GM23338 (cell line): ENCODE results near the gene FNDC3B. TPM values are rescaled to one million over a fixed set of nuclear protein-coding genes. Genes with fewer than 3 reads are reported as not detected.

ENCODE experiments used
- ATAC-seq: fragments of 200-7000 bp; cut with Tn5 transposase; 3 replicates; pipeline ENCODE4 v1.9.1; 2020
- DNase-seq: peaks from one replicate; pipeline ENCODE4 v3.0.0-alpha.2; 2015; ENCODE audit warnings: low spot score
- H2AFZ ChIP-seq: fragments of 200-600 bp; sonication (generic); 2 replicates; pipeline ENCODE4 v1.8.0; 2016; ENCODE audit warnings: antibody characterized with exemption, mild to moderate bottlenecking, moderate library complexity
- H3F3A ChIP-seq: fragments of 200-600 bp; sonication (generic); replicated peaks from 2 replicates; pipeline ENCODE4 v1.8.0; 2017; ENCODE audit warnings: antibody characterized with exemption, mixed run types, low read depth
- H3K27ac ChIP-seq: fragments of 200-600 bp; sonication (generic); 2 replicates; pipeline ENCODE4 v1.6.1; 2016; ENCODE audit warnings: low read depth
- H3K27me3 ChIP-seq: fragments of 200-600 bp; sonication (generic); 2 replicates; pipeline ENCODE4 v1.8.0; 2016; ENCODE audit warnings: mild to moderate bottlenecking, mixed run types, moderate library complexity; ENCODE audit not compliant: insufficient read depth
- H3K36me3 ChIP-seq: fragments of 200-600 bp; sonication (generic); 2 replicates; pipeline ENCODE4 v1.8.0; 2016; ENCODE audit warnings: mild to moderate bottlenecking; ENCODE audit not compliant: insufficient read depth
- H3K4me1 ChIP-seq: fragments of 200-600 bp; sonication (generic); 2 replicates; pipeline ENCODE4 v1.8.0; 2016; ENCODE audit warnings: mild to moderate bottlenecking, moderate library complexity; ENCODE audit not compliant: insufficient read depth
- H3K4me2 ChIP-seq: fragments of 200-600 bp; sonication (generic); 2 replicates; pipeline ENCODE4 v1.7.1; 2017; ENCODE audit warnings: mixed run types
- H3K4me3 ChIP-seq: fragments of 200-600 bp; sonication (generic); 2 replicates; pipeline ENCODE4 v1.6.1; 2016; ENCODE audit warnings: mixed run types
- H3K79me2 ChIP-seq: fragments of 200-600 bp; sonication (generic); replicated peaks from 2 replicates; pipeline ENCODE4 v1.8.0; 2017; ENCODE audit warnings: mild to moderate bottlenecking; ENCODE audit not compliant: insufficient read depth
- H3K9me2 ChIP-seq: fragments of 200-600 bp; sonication (generic); 2 replicates; pipeline ENCODE4 v1.8.0; 2017; ENCODE audit not compliant: insufficient read depth
- H4K20me1 ChIP-seq: fragments of 200-600 bp; sonication (generic); replicated peaks from 2 replicates; pipeline ENCODE4 v1.8.0; 2017; ENCODE audit warnings: mild to moderate bottlenecking; ENCODE audit not compliant: insufficient read depth
- H3K27ac Mint-ChIP-seq: 2 replicates; pipeline ENCODE4 v1.8.0; 2020; ENCODE audit warnings: inconsistent platforms, mild to moderate bottlenecking, moderate library complexity, mixed read lengths
- H3K27me3 Mint-ChIP-seq: 3 replicates; pipeline ENCODE4 v1.8.0; 2022; ENCODE audit warnings: low read depth, mild to moderate bottlenecking, moderate library complexity, mixed read lengths, inconsistent platforms; ENCODE audit not compliant: insufficient read depth, poor library complexity
- H3K36me3 Mint-ChIP-seq: 3 replicates; pipeline ENCODE4 v1.8.0; 2021; ENCODE audit warnings: low read depth, mild to moderate bottlenecking, inconsistent platforms, moderate library complexity, mixed read lengths
- H3K4me1 Mint-ChIP-seq: 3 replicates; pipeline ENCODE4 v1.8.0; 2020; ENCODE audit warnings: mild to moderate bottlenecking, inconsistent platforms, mixed read lengths
- H3K4me3 Mint-ChIP-seq: 3 replicates; pipeline ENCODE4 v1.8.0; 2021; ENCODE audit warnings: moderate library complexity, mild to moderate bottlenecking, inconsistent platforms, mixed read lengths
- H3K9me3 Mint-ChIP-seq: 3 replicates; pipeline ENCODE4 v1.8.0; 2020; ENCODE audit warnings: moderate library complexity, mild to moderate bottlenecking, inconsistent platforms, mixed read lengths
- CREB1 ChIP-seq: fragments of 250-450 bp; sonication (Bioruptor Pico); IDR thresholded peaks from 2 replicates; pipeline ENCODE4 v1.5.0; 2020; ENCODE audit warnings: low read depth, mild to moderate bottlenecking, moderate library complexity
- ETS1 ChIP-seq: IDR thresholded peaks from 2 replicates; pipeline ENCODE4 v1.6.1; 2016; ENCODE audit warnings: antibody characterized with exemption
- EZH2 ChIP-seq: fragments of 200-600 bp; sonication (generic); IDR thresholded peaks from one replicate; pipeline ENCODE4 v1.8.0; 2017; ENCODE audit warnings: antibody characterized with exemption, mild to moderate bottlenecking, low read depth; ENCODE audit not compliant: unreplicated experiment
- EZH2phosphoT487 ChIP-seq: fragments of 200-600 bp; sonication (generic); IDR thresholded peaks from one replicate; pipeline ENCODE4 v1.8.1; 2018; ENCODE audit warnings: antibody characterized with exemption; ENCODE audit not compliant: unreplicated experiment
- JUNB ChIP-seq: IDR thresholded peaks from one replicate; pipeline ENCODE4 v1.6.1; 2016; ENCODE audit warnings: antibody characterized with exemption; ENCODE audit not compliant: unreplicated experiment
- NANOG ChIP-seq: IDR thresholded peaks from 2 replicates; pipeline ENCODE4 v1.6.1; 2016; ENCODE audit warnings: antibody characterized with exemption, borderline replicate concordance
- POLR2AphosphoS5 ChIP-seq: IDR thresholded peaks from 2 replicates; pipeline ENCODE4 v1.6.1; 2016; ENCODE audit warnings: antibody characterized with exemption, low read depth
- REST ChIP-seq: IDR thresholded peaks from one replicate; pipeline ENCODE4 v1.6.1; 2018; ENCODE audit warnings: antibody characterized with exemption; ENCODE audit not compliant: unreplicated experiment
- STAT1 ChIP-seq: IDR thresholded peaks from one replicate; pipeline ENCODE4 v1.6.1; 2016; ENCODE audit warnings: antibody characterized with exemption; ENCODE audit not compliant: unreplicated experiment
- ZNF114 ChIP-seq: fragments of 250-450 bp; sonication (Bioruptor Pico); IDR thresholded peaks from 2 replicates; pipeline ENCODE4 v1.5.0; 2020; ENCODE audit warnings: mild to moderate bottlenecking, moderate library complexity
- ZNF331 ChIP-seq: fragments of 250-450 bp; sonication (Bioruptor Pico); IDR thresholded peaks from 2 replicates; pipeline ENCODE4 v1.5.0; 2020; ENCODE audit warnings: low read depth, mild to moderate bottlenecking, moderate library complexity
- ZNF462 ChIP-seq: fragments of 250-450 bp; sonication (Bioruptor Pico); IDR thresholded peaks from 2 replicates; pipeline ENCODE4 v1.5.0; 2020; ENCODE audit warnings: mild to moderate bottlenecking, moderate library complexity
- polyA plus RNA-seq: library from polyadenylated mRNA; unstranded; fragments of >200 nt; fragmentation: Nextera tagmentation; extraction: Ambion mirVana; gene quantifications from 2 replicates; pipeline ENCODE4 v1.2.1, GENCODE V29; 2016
- total RNA-seq: library from RNA; depleted of rRNA; stranded (reverse); fragments of >200 nt; shearing (Covaris generic); gene quantifications from 2 replicates; pipeline ENCODE4 v1.2.3, GENCODE V29; 2014
- TF ChIP-seq, protein P1 (sequence below), 2 experiments: fragments of 200-600 bp in 1 of 2; sonication (generic) in 1 of 2; conservative IDR thresholded peaks; 2 replicates each; pipeline versions ENCODE4 v1.5.1 to v1.6.1; 2016 to 2017; ENCODE audit warnings: antibody characterized with exemption in 2 of 2, low read depth in 2 of 2, mild to moderate bottlenecking in 2 of 2, moderate library complexity in 1 of 2

The FNDC3B gene
- total and polyA plus RNA-seq, 2 experiments from 2014 or later: 19.1 to 55.4 TPM

GRCh38 chr3:172127929-172128580 lies 88.7 kb downstream of the FNDC3B start:
- Histone ChIP-seq H3K27ac (0 out of 2 replicates have a peak overlapping the region, but pooled peaks have one; percentile 39), H4K20me1 (no peaks in the 10 kb centered on the region), H3K9me2 (no peaks in the 10 kb centered on the region), H3K27me3 (no peaks in the 10 kb centered on the region), H3K79me2 (peaks cover 96% of the 10 kb centered on the region), H3F3A (no peaks in the 10 kb centered on the region), H3K36me3 (no peaks in the 10 kb centered on the region), H3K4me2 (no peak overlapping the region), H3K4me3 (no peak overlapping the region), H2AFZ (no peak overlapping the region), H3K4me1 (peaks cover 57% of the 10 kb centered on the region)
- ATAC-seq (no peak), DNase-seq (no peak)
- H3K4me1 Mint-ChIP-seq: peaks cover 54% of the 10 kb centered on the region
- peaks cover 27% of the 10 kb centered on the region; the same call in 2 of the 3 replicates for H3K36me3 Mint-ChIP-seq
- H3K9me3 Mint-ChIP-seq: no peaks in the 10 kb centered on the region
- H3K27me3 Mint-ChIP-seq: peaks cover 12% of the 10 kb centered on the region
- H3K4me3 Mint-ChIP-seq: no peak overlapping the region
- TF ChIP-seq REST (no peak), NANOG (no peak), ZNF331 (CRISPR knock-in tag) (no peak), STAT1 (no peak), CREB1 (no peak), JUNB (no peak), ZNF114 (CRISPR knock-in tag) (no peak), EZH2phosphoT487 (no peak), EZH2 (no peak), POLR2AphosphoS5 (no peak), ETS1 (no peak), ZNF462 (CRISPR knock-in tag) (no peak)
- TF ChIP-seq, protein P1, sequence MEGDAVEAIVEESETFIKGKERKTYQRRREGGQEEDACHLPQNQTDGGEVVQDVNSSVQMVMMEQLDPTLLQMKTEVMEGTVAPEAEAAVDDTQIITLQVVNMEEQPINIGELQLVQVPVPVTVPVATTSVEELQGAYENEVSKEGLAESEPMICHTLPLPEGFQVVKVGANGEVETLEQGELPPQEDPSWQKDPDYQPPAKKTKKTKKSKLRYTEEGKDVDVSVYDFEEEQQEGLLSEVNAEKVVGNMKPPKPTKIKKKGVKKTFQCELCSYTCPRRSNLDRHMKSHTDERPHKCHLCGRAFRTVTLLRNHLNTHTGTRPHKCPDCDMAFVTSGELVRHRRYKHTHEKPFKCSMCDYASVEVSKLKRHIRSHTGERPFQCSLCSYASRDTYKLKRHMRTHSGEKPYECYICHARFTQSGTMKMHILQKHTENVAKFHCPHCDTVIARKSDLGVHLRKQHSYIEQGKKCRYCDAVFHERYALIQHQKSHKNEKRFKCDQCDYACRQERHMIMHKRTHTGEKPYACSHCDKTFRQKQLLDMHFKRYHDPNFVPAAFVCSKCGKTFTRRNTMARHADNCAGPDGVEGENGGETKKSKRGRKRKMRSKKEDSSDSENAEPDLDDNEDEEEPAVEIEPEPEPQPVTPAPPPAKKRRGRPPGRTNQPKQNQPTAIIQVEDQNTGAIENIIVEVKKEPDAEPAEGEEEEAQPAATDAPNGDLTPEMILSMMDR (conservative IDR thresholded peaks at IDR 0.05; ENCODE audit: low read depth in 2 of 2): no peak
- H3K27ac Mint-ChIP-seq: no peak overlapping the region
